Globus pallidus (tissue), 1 donor: ENCODE results near the gene TMUB1.

ENCODE experiments used
- DNase-seq: peaks from one replicate; pipeline ENCODE4 v3.0.0-alpha.2; 2015; ENCODE audit warnings: low spot score

TMUB1 gene

GRCh38 chr7:151103973-151104372 is 20.7 kb upstream of the TMUB1 start:
- DNase-seq, result no peak

DNA sequence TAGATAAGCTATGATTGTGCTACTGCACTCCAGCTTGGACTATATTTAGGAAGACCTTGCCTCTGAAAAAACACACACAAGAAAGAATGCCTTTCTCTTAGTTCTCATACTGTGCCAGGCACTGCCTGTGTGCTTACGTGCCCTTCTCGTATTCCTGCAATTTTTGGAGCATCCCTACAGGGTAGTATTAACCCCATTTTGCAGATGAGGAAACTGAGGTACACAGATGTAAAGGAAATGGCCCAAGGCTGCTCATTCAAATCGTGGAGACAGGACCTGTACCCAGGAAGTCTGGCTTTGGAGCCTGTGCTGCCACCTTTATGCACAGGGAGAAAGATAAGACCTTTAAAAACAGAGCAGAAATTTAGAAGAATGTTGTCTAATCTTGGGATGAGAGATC is 19.7 kb upstream of the TMUB1 start:
- no peak for DNase-seq

- no peak for DNase-seq
These were observed 18.5 kb upstream of the TMUB1 start for GRCh38 chr7:151101621-151102396.

DNA sequence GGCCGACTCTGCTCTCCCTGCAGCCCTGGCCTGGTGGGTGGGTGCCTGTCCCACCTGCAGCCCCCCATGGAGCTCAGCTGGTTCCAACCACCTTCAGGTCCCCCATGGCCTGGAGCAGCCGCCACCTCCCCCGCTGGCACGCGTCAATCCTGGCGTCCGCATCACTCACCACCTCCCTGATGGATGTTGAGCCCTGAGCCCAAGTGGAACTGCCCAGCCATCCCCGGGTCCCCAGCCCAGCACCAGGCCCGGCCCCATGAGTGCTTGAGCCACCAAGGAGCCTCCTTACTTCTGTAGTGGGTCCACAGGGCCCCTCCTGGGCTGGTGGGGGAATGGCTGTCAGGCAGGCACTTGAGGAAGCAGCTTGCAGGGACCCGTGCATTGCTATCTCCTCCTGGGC is 17.6 kb upstream of the TMUB1 start:
- DNase-seq, result no peak

DNA sequence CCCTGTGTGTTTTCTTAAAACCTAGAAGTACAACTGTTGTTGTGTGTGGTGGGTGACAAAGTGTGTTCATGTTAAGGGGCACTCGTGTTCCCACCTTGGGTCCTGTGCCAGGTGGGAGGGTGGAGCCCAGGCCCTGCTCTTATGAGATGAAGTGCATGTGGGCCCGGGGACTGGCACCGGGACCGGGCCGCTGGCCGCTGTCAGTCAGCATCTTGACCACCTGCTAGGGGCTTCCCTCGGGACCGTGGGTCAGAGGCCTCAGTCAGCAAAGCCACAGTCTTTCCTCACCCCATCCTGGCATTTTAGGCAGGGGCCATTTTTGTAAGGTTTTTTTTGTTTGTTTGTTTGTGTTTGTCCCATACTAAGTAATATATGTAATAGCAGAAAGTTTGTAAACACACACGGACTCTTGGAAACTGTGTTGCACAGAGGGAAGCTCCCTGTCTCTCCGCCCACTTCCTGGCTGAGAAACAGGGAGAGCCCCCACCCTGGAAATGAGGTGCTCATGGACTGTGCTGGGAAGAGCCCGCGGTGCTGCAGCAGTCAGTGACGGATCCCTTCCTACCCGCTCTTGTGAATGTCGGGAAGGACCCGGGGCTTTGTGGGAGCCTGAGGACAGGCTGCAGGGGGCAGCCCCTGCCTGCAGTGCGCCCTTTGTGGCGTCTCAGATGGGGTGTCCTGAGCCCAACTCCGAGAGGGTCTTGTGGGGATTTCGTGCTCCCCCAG is 16.4 kb upstream of the TMUB1 start:
- DNase-seq, result no peak

DNA sequence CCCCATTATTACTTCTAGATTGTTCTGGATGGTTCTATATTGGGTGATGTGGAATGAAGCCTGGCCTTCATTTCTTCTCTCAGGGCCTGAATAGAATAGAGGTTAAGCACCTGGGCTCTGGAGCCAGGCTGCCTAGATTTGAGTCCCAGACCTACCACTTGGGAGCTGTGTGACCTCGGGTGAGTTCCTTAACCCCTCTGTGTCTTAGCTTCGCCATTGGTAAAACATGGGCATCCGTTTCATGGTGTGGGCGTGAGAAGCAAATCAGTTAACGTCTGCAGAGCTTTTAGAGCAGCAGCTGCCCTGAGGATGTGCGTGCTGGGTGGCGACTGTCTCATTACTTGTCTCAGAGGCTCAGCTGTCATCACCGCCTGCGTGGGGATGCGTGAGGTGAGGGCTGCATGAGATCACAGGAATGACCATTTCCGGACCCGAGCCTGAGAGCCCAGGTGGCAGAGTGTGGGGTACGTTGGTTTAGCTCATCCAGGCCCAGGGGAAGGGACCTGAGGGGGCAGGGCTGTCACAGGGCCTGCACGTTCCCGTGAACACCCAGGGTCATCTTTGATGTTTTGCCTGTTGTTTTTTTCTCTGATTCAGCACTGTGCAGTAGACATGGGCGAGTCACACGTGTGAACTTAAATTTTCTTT is 12.7 kb upstream of the TMUB1 start:
- no peak for DNase-seq

- no peak for DNase-seq
These were observed 12.0 kb upstream of the TMUB1 start for GRCh38 chr7:151095123-151095797.

DNA sequence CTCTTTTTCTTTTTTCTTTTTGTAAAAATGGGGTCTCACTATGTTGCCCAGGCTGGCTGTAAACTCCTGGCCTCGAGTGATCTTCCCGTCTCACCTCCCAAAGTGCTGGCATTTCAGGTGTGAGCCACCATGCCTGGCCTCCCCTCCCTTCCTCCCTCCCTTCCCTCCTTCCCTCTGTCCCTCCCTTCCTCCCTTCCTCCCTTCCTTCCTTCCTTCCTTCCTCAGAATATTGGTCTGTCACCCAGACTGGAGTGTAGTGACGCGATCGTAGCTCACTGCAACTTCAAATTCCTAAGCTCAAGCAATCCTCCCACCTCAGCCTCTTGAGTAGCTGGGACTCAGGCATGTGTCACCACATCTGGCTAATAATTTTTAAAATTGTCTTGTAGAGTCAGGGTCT is 11.4 kb upstream of the TMUB1 start:
- DNase-seq, result no peak

DNA sequence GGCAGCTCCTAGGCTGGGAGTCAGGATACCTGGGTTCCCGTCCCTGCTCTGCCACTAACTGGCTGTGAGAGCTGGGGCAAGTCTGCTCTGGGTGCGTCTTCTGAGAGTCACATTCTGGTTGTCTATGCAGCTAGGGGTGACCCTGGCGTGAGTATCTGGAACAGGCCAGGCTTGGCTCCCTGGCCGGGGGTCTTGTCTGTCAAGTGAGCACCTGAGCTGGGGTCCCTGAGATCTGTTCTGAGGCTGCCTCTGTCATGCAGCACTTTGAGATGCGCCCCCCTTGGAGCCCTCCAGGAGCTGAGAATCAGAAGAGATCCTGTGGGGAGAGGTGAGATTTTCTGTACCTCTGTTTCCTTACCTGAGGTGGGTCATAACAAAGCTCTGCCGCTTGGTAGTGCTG is 10.5 kb upstream of the TMUB1 start:
- no peak for DNase-seq

- DNase-seq, result no peak
These were observed 8.7 kb upstream of the TMUB1 start for GRCh38 chr7:151091988-151092387.

- no peak for DNase-seq
These were observed 8.1 kb upstream of the TMUB1 start for GRCh38 chr7:151091431-151091830.

DNA sequence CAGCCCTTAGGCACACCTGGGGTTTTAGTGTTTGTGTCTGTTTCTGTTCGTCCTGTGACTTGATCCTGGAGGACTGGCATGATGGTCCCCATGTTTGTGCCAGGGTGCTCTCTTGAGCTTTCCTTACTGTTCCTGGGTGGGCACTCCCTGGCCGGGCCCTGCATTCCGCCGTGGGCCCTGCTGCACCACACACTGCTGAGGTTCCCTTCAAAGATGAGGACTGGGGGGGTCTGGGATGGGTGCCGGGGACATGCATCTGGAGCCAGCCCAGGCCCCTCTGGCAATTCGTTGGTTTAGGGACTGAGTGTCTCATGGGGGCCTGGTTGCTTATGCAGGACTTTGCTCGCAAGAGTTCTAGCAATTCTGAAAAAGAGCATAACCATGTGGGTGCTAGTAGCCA is 7.7 kb upstream of the TMUB1 start:
- no peak for DNase-seq

DNA sequence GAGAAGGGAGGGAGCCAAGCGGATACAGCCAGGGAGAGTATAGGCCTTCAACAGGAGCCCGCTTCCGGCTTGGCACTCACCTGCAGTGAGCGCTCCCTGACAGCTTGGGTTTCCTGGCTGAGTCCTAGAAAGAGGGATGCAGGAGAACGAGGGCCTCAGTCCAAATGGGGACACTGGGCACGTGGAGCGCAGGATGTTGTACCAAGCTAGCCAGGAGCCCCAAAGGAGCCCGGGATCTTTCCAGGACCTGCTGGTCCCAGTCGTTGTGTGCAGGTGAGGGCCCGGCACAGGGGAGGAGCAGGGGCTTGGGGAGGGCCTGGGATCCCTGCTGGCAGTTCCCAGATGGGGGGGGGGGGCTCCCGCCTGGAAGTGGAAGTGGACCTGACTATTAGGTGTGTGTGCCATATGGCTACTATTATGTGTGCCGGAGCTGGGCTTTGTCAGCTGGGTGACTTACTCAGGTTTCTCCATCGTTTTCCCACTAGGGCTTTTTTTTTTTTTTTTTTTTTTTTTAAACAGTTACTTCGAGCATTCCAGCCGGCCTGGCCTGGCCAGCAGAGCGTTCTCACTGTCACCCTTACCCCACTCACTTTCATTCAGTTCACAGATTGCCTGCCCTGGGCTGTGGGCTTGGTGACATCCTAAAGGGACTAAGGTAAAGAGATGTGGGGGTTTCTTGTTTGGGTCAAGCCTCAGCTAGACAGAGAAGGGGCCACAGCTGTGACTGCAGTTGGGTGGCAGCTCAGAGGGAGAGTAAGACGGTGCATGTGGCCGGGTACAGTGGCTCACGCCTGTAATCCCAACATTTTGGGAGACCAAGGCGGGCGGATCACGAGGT is 6.8 kb upstream of the TMUB1 start:
- no peak for DNase-seq

- DNase-seq, result no peak
These were observed 5.8 kb upstream of the TMUB1 start for GRCh38 chr7:151088856-151089699.

- no peak for DNase-seq
These were observed 4.9 kb upstream of the TMUB1 start for GRCh38 chr7:151088019-151088855.

DNA sequence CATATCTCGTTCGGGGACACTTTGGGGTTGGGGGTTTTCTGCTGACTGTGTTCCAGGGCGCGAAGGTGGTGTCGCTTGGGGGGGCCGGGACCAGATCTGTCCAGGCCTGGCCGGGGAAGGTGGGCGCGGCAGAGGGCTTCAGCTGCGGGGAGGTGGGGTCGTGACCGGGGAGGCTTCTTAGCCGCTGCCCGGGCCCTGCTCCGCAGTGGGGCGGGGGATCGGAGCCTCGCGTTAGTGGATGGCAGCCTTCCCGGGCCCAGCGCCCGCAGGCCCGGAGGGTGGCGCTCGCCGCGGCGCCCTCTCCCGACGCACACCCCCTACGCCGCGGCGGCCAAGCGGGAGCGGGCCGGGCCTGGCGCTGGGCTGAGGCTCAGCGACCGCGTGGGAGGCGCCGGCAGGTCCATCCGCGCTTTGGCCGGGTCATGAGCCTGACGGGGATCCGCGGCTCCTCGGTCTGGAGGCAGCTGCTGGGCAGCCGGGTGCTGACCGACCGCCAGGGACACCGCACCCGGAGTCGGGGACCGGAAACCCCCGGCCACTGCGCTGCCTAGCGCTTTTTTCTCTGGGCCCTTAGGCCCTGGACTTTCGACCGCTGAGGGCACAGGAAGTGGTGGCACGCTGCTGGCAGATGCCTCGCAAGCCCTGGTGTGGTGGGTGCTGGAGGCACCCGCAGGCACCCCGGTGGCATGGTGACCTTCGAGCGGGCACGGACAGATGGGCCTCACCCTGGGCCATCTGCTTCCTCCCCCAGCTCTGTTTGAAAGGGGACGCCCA is 4.1 kb upstream of the TMUB1 start:
- peak; percentile 69 for DNase-seq

GRCh38 chr7:151086802-151087244 is 3.5 kb upstream of the TMUB1 start:
- DNase-seq, result no peak

GRCh38 chr7:151085691-151086620 is 2.7 kb upstream of the TMUB1 start, which contains the start of gene AGAP3:
Gene AGAP3 (plus strand): TSS chr7:151086475. CDS start chr7:151086742, 267 bp downstream.
- peak; percentile 90 for DNase-seq
